GM12892 (cell line): ENCODE data around the gene KRR1.

Source experiments
- POLR2A ChIP-seq: IDR thresholded peaks from 2 replicates; pipeline ENCODE4 v1.6.1; 2011; ENCODE audit warnings: low read depth, low read length, control low read depth
- POLR2AphosphoS5 ChIP-seq: IDR thresholded peaks from 2 replicates; pipeline ENCODE4 v1.6.1; 2011; ENCODE audit warnings: low read depth, low read length, control low read depth
- TAF1 ChIP-seq: IDR thresholded peaks from 2 replicates; pipeline ENCODE4 v1.6.1; 2011; ENCODE audit warnings: low read depth, mild to moderate bottlenecking, control low read depth, low read length, borderline replicate concordance

DNA sequence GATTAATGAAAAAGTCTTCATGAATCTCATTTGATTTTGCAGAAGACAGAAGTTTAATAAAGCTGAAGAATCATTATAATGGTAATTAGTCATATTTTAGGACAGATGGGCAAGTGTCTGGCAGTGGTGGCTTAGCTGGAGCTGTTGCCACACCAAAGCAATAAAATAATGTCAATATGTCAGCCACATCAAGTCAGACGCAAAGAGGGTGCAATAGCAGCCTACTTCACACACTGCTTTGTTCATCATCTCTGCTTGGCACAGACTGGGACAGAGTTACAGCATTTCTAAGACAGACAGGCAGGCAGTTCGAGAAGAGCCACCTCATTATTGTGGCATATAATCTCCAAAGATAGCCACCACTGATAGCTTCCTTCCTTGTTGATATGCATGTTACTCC, 16.9 kb upstream of the KRR1 start:
- no peak for TF ChIP-seq POLR2AphosphoS5
- TF ChIP-seq POLR2A: no peak
- TF ChIP-seq TAF1: no peak
